IMR-90 (cell line): ENCODE measurements around the gene LDLRAD4. TPM values are rescaled to one million over a fixed set of nuclear protein-coding genes. Genes with fewer than 3 reads are reported as not detected.

ENCODE experiments used
- ATAC-seq: fragments of 200-7000 bp; cut with Tn5 transposase; 2 replicates; pipeline ENCODE4 v1.9.1; 2020; ENCODE audit warnings: low read depth, mild to moderate bottlenecking, moderate library complexity
- BruUV-seq: library from RNA; stranded (reverse); fragments of 400-500 nt; replicated peaks from 2 replicates; lab custom pipeline; 2021; lab: Mats Ljungman, UMichigan
- CTCF ChIA-PET: fragments of 300-600 bp; formaldehyde crosslinking; extraction: SDS; loops from one replicate; lab custom pipeline; 2021; ENCODE audit warnings: antibody characterized with exemption; lab: Yijun Ruan, JAX
- POLR2A ChIA-PET: fragments of 300-600 bp; sonication (Branson Sonifier 250); formaldehyde crosslinking; loops from one replicate; lab custom pipeline; 2022; ENCODE audit warnings: antibody characterized with exemption; ENCODE audit not compliant: unreplicated experiment; lab: Charles Lee
- DNase-seq: peaks from one replicate; pipeline ENCODE4 v3.0.0; 2013
- H2AFZ ChIP-seq: replicated peaks from 2 replicates; pipeline ENCODE3; 2013; ENCODE audit warnings: low read length, mild to moderate bottlenecking; ENCODE audit not compliant: poor library complexity
- H2AK5ac ChIP-seq: 2 replicates; pipeline ENCODE4 v1.6.1; 2013; ENCODE audit warnings: low read depth, low read length, inconsistent platforms
- H2AK9ac ChIP-seq: replicated peaks from 2 replicates; pipeline ENCODE3; 2013; ENCODE audit warnings: mild to moderate bottlenecking, low read depth, low read length, moderate library complexity; ENCODE audit not compliant: poor library complexity
- H2BK120ac ChIP-seq: 2 replicates; pipeline ENCODE4 v1.6.1; 2013; ENCODE audit warnings: low read depth, low read length, inconsistent platforms
- H2BK15ac ChIP-seq: 3 replicates; pipeline ENCODE4 v1.6.1; 2013; ENCODE audit warnings: low read depth, low read length, inconsistent platforms
- H2BK20ac ChIP-seq: 2 replicates; pipeline ENCODE4 v1.6.1; 2013; ENCODE audit warnings: low read depth, mild to moderate bottlenecking, inconsistent platforms, low read length, moderate library complexity
- H2BK5ac ChIP-seq: 2 replicates; pipeline ENCODE4 v1.6.1; 2013; ENCODE audit warnings: mild to moderate bottlenecking, low read depth, low read length, inconsistent platforms; ENCODE audit not compliant: poor library complexity, severe bottlenecking
- H3K14ac ChIP-seq: replicated peaks from 2 replicates; pipeline ENCODE4 v1.6.1; 2013; ENCODE audit warnings: low read depth, low read length, inconsistent platforms
- H3K18ac ChIP-seq: 2 replicates; pipeline ENCODE4 v1.6.1; 2013; ENCODE audit warnings: low read depth, low read length, control low read depth
- H3K23ac ChIP-seq: 2 replicates; pipeline ENCODE4 v1.6.1; 2013; ENCODE audit warnings: low read depth, low read length, inconsistent platforms
- H3K27ac ChIP-seq: 2 replicates; pipeline ENCODE4 v1.5.1; 2013; ENCODE audit warnings: mild to moderate bottlenecking, control low read depth, low read length; ENCODE audit not compliant: insufficient read depth
- H3K27me3 ChIP-seq: 2 replicates; pipeline ENCODE4 v1.6.1; 2013; ENCODE audit warnings: low read length; ENCODE audit not compliant: control insufficient read depth, insufficient read depth
- H3K36me3 ChIP-seq: 2 replicates; pipeline ENCODE4 v1.6.1; 2013; ENCODE audit warnings: low read length, mixed read lengths; ENCODE audit not compliant: control insufficient read depth, insufficient read depth
- H3K4ac ChIP-seq: 2 replicates; pipeline ENCODE4 v1.6.1; 2013; ENCODE audit warnings: low read depth, low read length, inconsistent platforms
- H3K4me1 ChIP-seq: 2 replicates; pipeline ENCODE4 v1.6.1; 2013; ENCODE audit warnings: low read length, mixed read lengths; ENCODE audit not compliant: control insufficient read depth, insufficient read depth
- H3K4me2 ChIP-seq: 2 replicates; pipeline ENCODE4 v1.6.1; 2013; ENCODE audit warnings: low read depth, mild to moderate bottlenecking, control low read depth, low read length, moderate library complexity
- H3K4me3 ChIP-seq: 2 replicates; pipeline ENCODE4 v1.5.1; 2013; ENCODE audit warnings: low read depth, mild to moderate bottlenecking, control low read depth, low read length, moderate library complexity; ENCODE audit not compliant: insufficient read depth
- H3K56ac ChIP-seq: 2 replicates; pipeline ENCODE4 v1.6.1; 2013; ENCODE audit warnings: low read length, inconsistent platforms; ENCODE audit not compliant: insufficient read depth; ENCODE audit errors: extremely low read depth
- H3K79me1 ChIP-seq, 2 experiments: 2 replicates each; pipeline ENCODE4 v1.6.1; 2013; ENCODE audit warnings: low read length in 2 of 2, inconsistent platforms in 1 of 2, low read depth in 1 of 2
- H3K9ac ChIP-seq: 2 replicates; pipeline ENCODE4 v1.6.1; 2013; ENCODE audit warnings: low read depth, low read length, control low read depth
- H3K9me1 ChIP-seq: 2 replicates; pipeline ENCODE4 v1.6.1; 2013; ENCODE audit warnings: low read length, inconsistent platforms; ENCODE audit not compliant: insufficient read depth
- H3K9me3 ChIP-seq: 2 replicates; pipeline ENCODE4 v1.6.1; 2013; ENCODE audit warnings: low read length; ENCODE audit not compliant: control insufficient read depth, insufficient read depth
- H4K20me1 ChIP-seq: 2 replicates; pipeline ENCODE4 v1.6.1; 2013; ENCODE audit warnings: low read length, inconsistent platforms; ENCODE audit not compliant: insufficient read depth
- H4K5ac ChIP-seq: 2 replicates; pipeline ENCODE4 v1.6.1; 2013; ENCODE audit warnings: mild to moderate bottlenecking, low read depth, low read length, control low read depth
- H4K8ac ChIP-seq, 2 experiments: 2 replicates each; pipeline ENCODE4 v1.6.1; 2013; ENCODE audit warnings: low read depth in 2 of 2, low read length in 2 of 2, control low read depth in 1 of 2, inconsistent platforms in 1 of 2
- H4K91ac ChIP-seq: 2 replicates; pipeline ENCODE4 v1.6.1; 2013; ENCODE audit warnings: low read depth, low read length, inconsistent platforms; ENCODE audit not compliant: insufficient read depth
- BHLHE40 ChIP-seq: fragments of 150-350 bp; IDR thresholded peaks from 2 replicates; pipeline ENCODE4 v1.6.1; 2016; ENCODE audit warnings: mild to moderate bottlenecking, low read depth, low read length
- CHD1 ChIP-seq: IDR thresholded peaks from 2 replicates; pipeline ENCODE4 v1.6.1; 2012; ENCODE audit warnings: low read depth, low read length, improper control_type of control experiment
- CTCF ChIP-seq: conservative IDR thresholded peaks from 2 replicates; pipeline ENCODE4 v1.5.1; 2012; ENCODE audit warnings: mild to moderate bottlenecking, low read depth, low read length, improper control_type of control experiment
- MAFK ChIP-seq: IDR thresholded peaks from 2 replicates; pipeline ENCODE4 v1.6.1; 2012; ENCODE audit warnings: low read depth, low read length, improper control_type of control experiment
- MAZ ChIP-seq: IDR thresholded peaks from 2 replicates; pipeline ENCODE4 v1.6.1; 2012; ENCODE audit warnings: low read depth, mild to moderate bottlenecking, low read length, improper control_type of control experiment, moderate library complexity, borderline replicate concordance
- POLR2A ChIP-seq: IDR thresholded peaks from 2 replicates; pipeline ENCODE4 v1.6.1; 2012; ENCODE audit warnings: mild to moderate bottlenecking, low read depth, low read length
- WGBS, 2 experiments: methylation state at CpG; one replicate each; pipeline versions ENCODE4 v1.1.5 to v1.1.7; 2013; ENCODE audit warnings: missing lambda C conversion rate in 2 of 2; ENCODE audit not compliant: insufficient read length in 1 of 2; ENCODE audit errors: extremely low coverage in 2 of 2; 5-methylcytosine and 5-hydroxymethylcytosine counted together
- dilution Hi-C: fragments of 300-500 bp; cut with HindIII; formaldehyde crosslinking; loops from one replicate; pipeline ENCODE4 v1.14.3; 2018; ENCODE audit warnings: low sequenced_read_pairs; ENCODE audit not compliant: unreplicated experiment
- in situ Hi-C: fragments of 300-500 bp; cut with MboI; formaldehyde crosslinking; loops from 3 replicates; pipeline ENCODE4 v1.14.3; 2019; ENCODE audit warnings: low sequenced_read_pairs, inconsistent platforms, mixed read lengths
- intact Hi-C: fragments of 100-400 bp; cut with micrococcal nuclease; formaldehyde crosslinking; loops from 2 replicates; pipeline ENCODE4 v1.10.0; 2022
- polyA plus RNA-seq, 3 experiments: library from polyadenylated mRNA; depleted of rRNA; stranded (reverse); fragments of >200 nt; gene quantifications; 2 replicates each; pipeline ENCODE4 v1.2.3, GENCODE V29; 2012; ENCODE audit warnings: low replicate concordance in 1 of 3
- total RNA-seq: library from RNA; depleted of rRNA; stranded (reverse); fragments of >200 nt; gene quantifications from 2 replicates; pipeline ENCODE4 v1.2.3, GENCODE V29; 2012
- TF ChIP-seq, protein P1 (sequence below): fragments of 150-350 bp; IDR thresholded peaks from 2 replicates; pipeline ENCODE4 v1.6.1; 2017; ENCODE audit warnings: mild to moderate bottlenecking, antibody characterized with exemption, low read length, low read depth

The LDLRAD4 gene
- total and polyA plus RNA-seq, 2 of the 4 experiments (the other 2 are of a cell fraction) = not detected

- TF ChIP-seq, protein P1, sequence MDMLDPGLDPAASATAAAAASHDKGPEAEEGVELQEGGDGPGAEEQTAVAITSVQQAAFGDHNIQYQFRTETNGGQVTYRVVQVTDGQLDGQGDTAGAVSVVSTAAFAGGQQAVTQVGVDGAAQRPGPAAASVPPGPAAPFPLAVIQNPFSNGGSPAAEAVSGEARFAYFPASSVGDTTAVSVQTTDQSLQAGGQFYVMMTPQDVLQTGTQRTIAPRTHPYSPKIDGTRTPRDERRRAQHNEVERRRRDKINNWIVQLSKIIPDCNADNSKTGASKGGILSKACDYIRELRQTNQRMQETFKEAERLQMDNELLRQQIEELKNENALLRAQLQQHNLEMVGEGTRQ = no peak
- TF ChIP-seq CTCF (no peak), CHD1 (no peak), BHLHE40 (no peak), MAZ (no peak), MAFK (no peak), POLR2A (no peak)
- CTCF ChIA-PET = no interaction called here
- Histone ChIP-seq H3K4ac (no peak overlapping the region), H3K4me2 (no peak overlapping the region), H3K14ac (no peak overlapping the region), H3K79me1 (no peaks in the 10 kb centered on the region), H3K9me1 (no peaks in the 10 kb centered on the region), H4K5ac (no peak overlapping the region), H2AK5ac (no peak overlapping the region), H3K27ac (no peak overlapping the region), H3K4me1 (no peaks in the 10 kb centered on the region), H3K4me3 (no peak overlapping the region), H3K36me3 (no peaks in the 10 kb centered on the region), H2BK15ac (no peak overlapping the region), H2AFZ (no peak overlapping the region), H4K20me1 (no peaks in the 10 kb centered on the region), H3K9me3 (no peaks in the 10 kb centered on the region), H3K9ac (no peak overlapping the region), H3K23ac (no peak overlapping the region), H2BK20ac (no peak overlapping the region), H3K56ac (no peak overlapping the region), H2BK120ac (no peak overlapping the region), H3K18ac (no peak overlapping the region), H4K8ac (no peak overlapping the region), H3K27me3 (no peaks in the 10 kb centered on the region; the same call in none of the 2 replicates), H4K91ac (no peak overlapping the region), H2BK5ac (no peak overlapping the region), H2AK9ac (no peak overlapping the region)
- dilution Hi-C loops = no loop called here
- in situ Hi-C loops = no loop called here
- no peak for ATAC-seq
- POLR2A ChIA-PET = no interaction called here
- BruUV-seq = no TSS peak
- intact Hi-C loops = no loop called here
- 100% methylated on average over 1 of the region's 22 CpGs; no CpG with 5 or more reads in 1 of the 2 experiments for WGBS, 2 experiments
- no peak for DNase-seq
Measured at GRCh38 chr18:13279181-13280069, 60.9 kb downstream of the LDLRAD4 start.
